Measurements from ENCODE around the gene LRRC34.

GRCh38 chr3:169836078-169836941 lies 23.6 kb upstream of the LRRC34 start:
- TF ChIP-seq CTCF (IDR thresholded peaks at IDR 0.05) (no peak), POLR2A (IDR thresholded peaks at IDR 0.05) (no peak)

Measured in heart left ventricle (tissue), 13 donors.